ENCODE data around the gene KRTAP4-7.

KRTAP4-7 gene

DNA sequence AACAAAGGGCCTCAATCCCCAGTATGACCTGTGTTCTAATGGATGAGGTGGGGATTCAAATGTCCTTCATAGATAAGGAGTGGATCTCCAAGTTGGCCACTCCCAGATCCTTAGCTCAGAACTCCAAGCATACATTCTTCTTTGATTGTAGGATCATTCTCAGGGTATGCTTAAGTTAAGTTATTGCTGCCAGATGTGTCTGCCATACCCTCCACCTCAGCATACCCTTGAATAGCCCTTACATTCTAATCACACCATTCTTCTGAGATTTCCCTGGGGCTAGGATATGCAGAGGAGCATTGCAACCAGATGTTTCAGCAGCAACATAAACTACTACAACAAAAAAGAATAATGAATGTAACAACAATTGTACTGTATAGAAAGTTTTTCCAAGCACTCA is 16.7 kb upstream of the KRTAP4-7 start:
- Histone ChIP-seq H3K4ac (ENCODE audit: low read depth, low read length) (no peak overlapping the region), H3K9ac (ENCODE audit: low read length) (no peak overlapping the region)
- no peak for DNase-seq

DNA sequence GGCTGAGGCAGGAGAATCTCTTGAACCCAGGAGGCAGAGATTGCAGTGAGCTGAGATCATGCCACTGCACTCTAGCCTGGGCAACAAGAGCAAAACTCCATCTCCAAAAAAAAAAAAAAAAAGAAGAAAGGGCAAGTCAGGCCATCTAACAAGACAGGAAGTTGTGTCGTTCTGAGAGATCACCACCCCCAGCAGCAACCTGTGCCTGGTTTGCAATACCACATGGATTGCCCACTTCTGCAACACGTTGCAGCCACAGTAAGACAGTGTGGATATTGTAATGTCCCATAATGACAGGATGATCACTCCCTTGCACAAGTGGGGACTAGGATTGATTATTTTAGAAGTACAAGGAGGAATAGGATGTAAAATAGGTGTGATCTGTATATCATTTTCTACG is 14.9 kb upstream of the KRTAP4-7 start:
- Histone ChIP-seq H2BK5ac (ENCODE audit: low read length) (no peak overlapping the region), H3K27ac (ENCODE audit: low read depth, low read length) (no peak overlapping the region), H4K5ac (ENCODE audit: low read length) (no peak overlapping the region), H2AK5ac (ENCODE audit: low read length) (no peak overlapping the region), H3K4me1 (ENCODE audit: control insufficient read depth, low read depth, low read length) (no peaks in the 10 kb centered on the region), H4K8ac (ENCODE audit: low read depth, low read length) (no peak overlapping the region), H3K23ac (ENCODE audit: low read length) (no peak overlapping the region), H3K18ac (ENCODE audit: low read length) (no peak overlapping the region), H3K36me3 (ENCODE audit: control insufficient read depth, insufficient read depth, low read length) (no peaks in the 10 kb centered on the region), H3K9ac (ENCODE audit: low read length) (no peak overlapping the region), H3K79me1 (ENCODE audit: low read length) (no peaks in the 10 kb centered on the region), H3K56ac (ENCODE audit: low read length) (no peak overlapping the region), H2BK15ac (replicated peaks; ENCODE audit: low read depth) (no peak overlapping the region), H3K4me3 (ENCODE audit: low read length) (no peak overlapping the region), H3K4ac (ENCODE audit: low read depth, low read length) (no peak overlapping the region), H2BK120ac (ENCODE audit: low read depth, low read length) (no peak overlapping the region), H3K4me2 (ENCODE audit: low read length) (no peak overlapping the region), H3K79me2 (ENCODE audit: control insufficient read depth, insufficient read depth, low read length) (no peaks in the 10 kb centered on the region), H3K27me3 (ENCODE audit: insufficient read depth, low read length, poor library complexity) (no peaks in the 10 kb centered on the region)
- no CpG with 5 or more reads among the region's 3 CpGs for WGBS (ENCODE audit: extremely low coverage, insufficient coverage, low lambda C conversion rate)
- DNase-seq = no peak

More for the DNA sequence above, 16.7 kb upstream of the KRTAP4-7 start:
- H3K4me2 ChIP-seq (ENCODE audit: low read length) = no peak overlapping the region
- no peak overlapping the region for H3K56ac ChIP-seq (ENCODE audit: low read length)
- H2BK120ac ChIP-seq (ENCODE audit: low read depth, low read length) = no peak overlapping the region
- H3K27ac ChIP-seq (ENCODE audit: low read depth, low read length) = no peak overlapping the region
- H3K27me3 ChIP-seq (ENCODE audit: insufficient read depth, low read length, poor library complexity) = no peaks in the 10 kb centered on the region
- H4K5ac ChIP-seq (ENCODE audit: low read length) = no peak overlapping the region
- no peak overlapping the region for H2AK5ac ChIP-seq (ENCODE audit: low read length)
- no peak overlapping the region for H2BK15ac ChIP-seq (replicated peaks; ENCODE audit: low read depth)
- H3K79me2 ChIP-seq (ENCODE audit: control insufficient read depth, insufficient read depth, low read length) = no peaks in the 10 kb centered on the region
- H3K36me3 ChIP-seq (ENCODE audit: control insufficient read depth, insufficient read depth, low read length) = no peaks in the 10 kb centered on the region
- no peaks in the 10 kb centered on the region for H3K79me1 ChIP-seq (ENCODE audit: low read length)
- H4K8ac ChIP-seq (ENCODE audit: low read depth, low read length) = no peak overlapping the region
- H3K4me1 ChIP-seq (ENCODE audit: control insufficient read depth, low read depth, low read length) = no peaks in the 10 kb centered on the region
- no peak overlapping the region for H3K23ac ChIP-seq (ENCODE audit: low read length)
- H3K18ac ChIP-seq (ENCODE audit: low read length) = no peak overlapping the region
- no peak overlapping the region for H3K4me3 ChIP-seq (ENCODE audit: low read length)
- no peak overlapping the region for H2BK5ac ChIP-seq (ENCODE audit: low read length)

DNA sequence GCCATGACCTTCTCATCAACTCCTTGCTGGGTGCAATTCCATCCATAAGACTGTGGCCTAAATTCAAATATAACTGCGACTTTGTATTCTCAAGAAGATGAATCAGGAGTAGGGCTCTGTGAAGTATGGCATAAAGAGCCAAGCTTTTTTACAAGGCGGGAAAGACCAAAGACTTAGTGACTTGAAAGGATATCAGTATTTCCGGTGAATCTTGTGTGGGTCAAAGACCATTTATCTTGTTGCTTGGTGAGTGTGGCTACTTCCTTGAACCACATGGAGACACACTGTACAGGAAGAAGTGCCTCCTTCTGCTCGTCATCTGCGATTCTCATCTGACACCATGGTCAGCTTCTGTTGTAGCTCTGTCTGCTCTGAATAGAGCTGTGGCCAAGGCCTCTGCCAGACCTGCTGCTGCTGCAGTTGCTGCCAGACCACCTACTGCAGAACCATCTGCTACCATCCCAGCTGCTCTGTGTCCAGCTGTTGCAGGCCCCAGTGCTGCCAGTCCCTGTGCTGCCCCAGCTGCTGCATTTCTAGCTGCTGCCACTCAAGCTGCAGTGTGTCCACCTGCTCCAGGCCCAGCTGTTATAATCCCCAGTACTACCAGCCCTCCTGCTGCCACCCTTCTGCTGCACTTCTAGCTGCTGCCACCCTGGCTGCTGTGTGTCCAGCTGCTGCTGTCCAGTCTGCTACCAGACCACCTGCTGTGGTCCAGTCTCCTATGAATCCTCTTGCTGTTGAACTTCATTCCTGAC is 12.2 kb upstream of the KRTAP4-7 start:
- H3K56ac ChIP-seq (ENCODE audit: low read length) = no peak overlapping the region
- H2BK15ac ChIP-seq (replicated peaks; ENCODE audit: low read depth) = no peak overlapping the region
- H3K4me2 ChIP-seq (ENCODE audit: low read length) = no peak overlapping the region
- H3K9ac ChIP-seq (ENCODE audit: low read length) = no peak overlapping the region
- H3K36me3 ChIP-seq (ENCODE audit: control insufficient read depth, insufficient read depth, low read length) = no peaks in the 10 kb centered on the region
- no peak overlapping the region for H4K8ac ChIP-seq (ENCODE audit: low read depth, low read length)
- H3K4me3 ChIP-seq (ENCODE audit: low read length) = no peak overlapping the region
- H3K79me1 ChIP-seq (ENCODE audit: low read length) = no peaks in the 10 kb centered on the region
- H3K27me3 ChIP-seq (ENCODE audit: insufficient read depth, low read length, poor library complexity) = no peaks in the 10 kb centered on the region
- H3K4me1 ChIP-seq (ENCODE audit: control insufficient read depth, low read depth, low read length) = no peaks in the 10 kb centered on the region
- no peaks in the 10 kb centered on the region for H3K79me2 ChIP-seq (ENCODE audit: control insufficient read depth, insufficient read depth, low read length)
- H2BK120ac ChIP-seq (ENCODE audit: low read depth, low read length) = no peak overlapping the region
- DNase-seq = no peak
- H2BK5ac ChIP-seq (ENCODE audit: low read length) = no peak overlapping the region
- H4K5ac ChIP-seq (ENCODE audit: low read length) = no peak overlapping the region
- H3K23ac ChIP-seq (ENCODE audit: low read length) = no peak overlapping the region
- H3K27ac ChIP-seq (ENCODE audit: low read depth, low read length) = no peak overlapping the region
- H2AK5ac ChIP-seq (ENCODE audit: low read length) = no peak overlapping the region
- H3K4ac ChIP-seq (ENCODE audit: low read depth, low read length) = no peak overlapping the region
- H3K18ac ChIP-seq (ENCODE audit: low read length) = no peak overlapping the region
- no CpG with 5 or more reads among the region's 5 CpGs for WGBS (ENCODE audit: extremely low coverage, insufficient coverage, low lambda C conversion rate)

DNA sequence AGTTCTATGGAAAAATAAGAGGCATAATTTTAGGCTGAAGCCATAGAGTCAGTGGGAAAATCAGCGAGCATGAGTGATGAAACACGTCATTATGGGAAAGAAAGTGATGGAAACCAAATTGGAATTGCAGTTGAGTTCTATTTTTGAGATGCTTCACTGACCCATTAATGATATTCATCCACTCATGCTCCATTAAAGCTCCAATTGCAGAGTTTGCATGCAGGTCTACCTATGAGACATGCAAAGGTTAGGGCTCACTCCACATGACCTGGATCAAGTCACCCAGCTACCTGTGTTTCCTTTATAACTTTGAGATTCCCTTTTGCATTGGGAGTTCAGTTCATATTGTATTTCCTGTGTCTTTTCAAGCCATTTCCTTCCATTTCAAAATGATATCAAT is 10.3 kb upstream of the KRTAP4-7 start:
- Histone ChIP-seq H3K4ac (ENCODE audit: low read depth, low read length) (no peak overlapping the region), H3K23ac (ENCODE audit: low read length) (no peak overlapping the region), H3K79me2 (ENCODE audit: control insufficient read depth, insufficient read depth, low read length) (no peaks in the 10 kb centered on the region), H3K4me1 (ENCODE audit: control insufficient read depth, low read depth, low read length) (no peaks in the 10 kb centered on the region), H2AK5ac (ENCODE audit: low read length) (no peak overlapping the region), H2BK120ac (ENCODE audit: low read depth, low read length) (no peak overlapping the region), H3K27ac (ENCODE audit: low read depth, low read length) (no peak overlapping the region), H3K9ac (ENCODE audit: low read length) (no peak overlapping the region), H2BK15ac (replicated peaks; ENCODE audit: low read depth) (no peak overlapping the region), H3K4me2 (ENCODE audit: low read length) (no peak overlapping the region), H4K8ac (ENCODE audit: low read depth, low read length) (no peak overlapping the region), H3K27me3 (ENCODE audit: insufficient read depth, low read length, poor library complexity) (no peaks in the 10 kb centered on the region), H4K5ac (ENCODE audit: low read length) (no peak overlapping the region), H3K18ac (ENCODE audit: low read length) (no peak overlapping the region), H3K36me3 (ENCODE audit: control insufficient read depth, insufficient read depth, low read length) (no peaks in the 10 kb centered on the region), H3K56ac (ENCODE audit: low read length) (no peak overlapping the region), H2BK5ac (ENCODE audit: low read length) (no peak overlapping the region), H3K79me1 (ENCODE audit: low read length) (no peaks in the 10 kb centered on the region), H3K4me3 (ENCODE audit: low read length) (no peak overlapping the region)
- no CpG with 5 or more reads among the region's 2 CpGs for WGBS (ENCODE audit: extremely low coverage, insufficient coverage, low lambda C conversion rate)
- no peak for DNase-seq

DNA sequence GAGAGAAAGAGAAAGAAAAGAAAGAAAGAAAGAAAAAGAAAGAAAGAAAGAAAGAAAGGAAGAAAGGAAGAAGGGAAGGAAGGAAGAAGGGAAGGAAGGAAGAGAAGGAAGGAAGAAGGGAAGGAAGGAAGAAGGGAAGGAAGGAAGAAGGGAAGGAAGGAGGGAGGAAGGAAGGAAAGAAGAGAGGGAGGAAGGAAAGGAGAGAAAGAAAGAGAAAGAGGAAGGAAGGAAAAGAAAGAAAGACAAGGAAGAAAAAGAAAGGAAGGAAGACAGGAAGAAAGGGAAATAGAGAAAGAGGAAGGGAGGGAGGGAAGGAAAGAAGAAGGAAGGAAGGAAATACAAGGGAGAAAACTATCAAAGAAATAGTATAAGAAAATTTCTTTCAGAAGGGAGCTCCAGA is 7.2 kb upstream of the KRTAP4-7 start:
- Histone ChIP-seq H2BK120ac (ENCODE audit: low read depth, low read length) (no peak overlapping the region), H3K4me1 (ENCODE audit: control insufficient read depth, low read depth, low read length) (no peaks in the 10 kb centered on the region), H3K4me2 (ENCODE audit: low read length) (no peak overlapping the region), H3K23ac (ENCODE audit: low read length) (no peak overlapping the region), H3K36me3 (ENCODE audit: control insufficient read depth, insufficient read depth, low read length) (no peaks in the 10 kb centered on the region), H3K4me3 (ENCODE audit: low read length) (no peak overlapping the region), H3K27ac (ENCODE audit: low read depth, low read length) (no peak overlapping the region), H3K56ac (ENCODE audit: low read length) (no peak overlapping the region), H3K79me1 (ENCODE audit: low read length) (no peaks in the 10 kb centered on the region), H3K27me3 (ENCODE audit: insufficient read depth, low read length, poor library complexity) (no peaks in the 10 kb centered on the region), H3K9ac (ENCODE audit: low read length) (no peak overlapping the region), H4K8ac (ENCODE audit: low read depth, low read length) (no peak overlapping the region), H3K4ac (ENCODE audit: low read depth, low read length) (no peak overlapping the region), H2AK5ac (ENCODE audit: low read length) (no peak overlapping the region), H2BK5ac (ENCODE audit: low read length) (no peak overlapping the region), H4K5ac (ENCODE audit: low read length) (no peak overlapping the region), H2BK15ac (replicated peaks; ENCODE audit: low read depth) (no peak overlapping the region), H3K18ac (ENCODE audit: low read length) (no peak overlapping the region), H3K79me2 (ENCODE audit: control insufficient read depth, insufficient read depth, low read length) (no peaks in the 10 kb centered on the region)
- DNase-seq = no peak

DNA sequence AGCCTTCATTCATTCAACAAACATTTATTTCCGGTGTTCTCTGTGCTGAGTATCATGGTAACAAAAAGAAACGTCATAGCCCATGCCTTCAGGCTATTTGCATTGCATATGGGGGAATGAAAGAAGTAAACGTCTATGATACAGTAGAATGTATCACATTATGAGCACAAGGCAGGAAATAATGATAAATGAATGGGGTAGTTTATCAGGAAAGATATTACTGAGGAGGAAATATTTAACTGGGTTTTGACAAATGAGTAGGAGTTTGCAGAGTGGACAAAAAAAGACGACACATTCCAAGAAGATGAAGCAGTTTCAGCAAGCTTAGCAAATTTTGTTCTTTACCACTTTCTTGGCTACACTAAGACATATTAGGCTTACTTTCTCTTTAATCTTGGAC is 1.3 kb upstream of the KRTAP4-7 start:
- H3K4me1 ChIP-seq (ENCODE audit: control insufficient read depth, low read depth, low read length) = no peaks in the 10 kb centered on the region
- no peak overlapping the region for H3K4ac ChIP-seq (ENCODE audit: low read depth, low read length)
- H3K4me3 ChIP-seq (ENCODE audit: low read length) = no peak overlapping the region
- no peak for DNase-seq
- H2BK5ac ChIP-seq (ENCODE audit: low read length) = no peak overlapping the region
- no peak overlapping the region for H4K5ac ChIP-seq (ENCODE audit: low read length)
- H3K79me1 ChIP-seq (ENCODE audit: low read length) = no peaks in the 10 kb centered on the region
- H2AK5ac ChIP-seq (ENCODE audit: low read length) = no peak overlapping the region
- H3K4me2 ChIP-seq (ENCODE audit: low read length) = no peak overlapping the region
- no peaks in the 10 kb centered on the region for H3K36me3 ChIP-seq (ENCODE audit: control insufficient read depth, insufficient read depth, low read length)
- no peak overlapping the region for H3K27ac ChIP-seq (ENCODE audit: low read depth, low read length)
- no peak overlapping the region for H3K56ac ChIP-seq (ENCODE audit: low read length)
- H4K8ac ChIP-seq (ENCODE audit: low read depth, low read length) = no peak overlapping the region
- H3K27me3 ChIP-seq (ENCODE audit: insufficient read depth, low read length, poor library complexity) = no peaks in the 10 kb centered on the region
- H3K23ac ChIP-seq (ENCODE audit: low read length) = no peak overlapping the region
- no CpG with 5 or more reads among the region's 4 CpGs for WGBS (ENCODE audit: extremely low coverage, insufficient coverage, low lambda C conversion rate)
- no peak overlapping the region for H3K9ac ChIP-seq (ENCODE audit: low read length)
- H3K18ac ChIP-seq (ENCODE audit: low read length) = no peak overlapping the region
- H2BK120ac ChIP-seq (ENCODE audit: low read depth, low read length) = no peak overlapping the region
- no peaks in the 10 kb centered on the region for H3K79me2 ChIP-seq (ENCODE audit: control insufficient read depth, insufficient read depth, low read length)
- no peak overlapping the region for H2BK15ac ChIP-seq (replicated peaks; ENCODE audit: low read depth)

Measured in mesendoderm (in vitro differentiated cells).